Endothelial cell of umbilical vein (primary cell): ENCODE data around the gene RTBDN. TPM values are rescaled to one million over a fixed set of nuclear protein-coding genes. Genes with fewer than 3 reads are reported as not detected.

Source experiments
- BruUV-seq: library from RNA; stranded (reverse); fragments of 400-500 nt; replicated peaks from 2 replicates; lab custom pipeline; 2021; lab: Mats Ljungman, UMichigan
- CTCF ChIA-PET: fragments of 300-600, 350-600 bp; sonication (Branson Sonifier 250); formaldehyde crosslinking; loops from one replicate; lab custom pipeline; 2021; ENCODE audit warnings: antibody characterized with exemption, inconsistent platforms; lab: Charles Lee
- POLR2A ChIA-PET: fragments of 300-600, 350-600 bp; sonication (Branson Sonifier 250); formaldehyde crosslinking; loops from one replicate; lab custom pipeline; 2021; ENCODE audit warnings: antibody characterized with exemption, inconsistent platforms; lab: Charles Lee
- DNase-seq: peaks from one replicate; pipeline ENCODE4 v3.0.0-alpha.2; 2011; ENCODE audit warnings: low read depth, low spot score
- FAIRE-seq: peaks from 2 replicates; lab custom pipeline; 2011; peaks lifted over from hg19 to GRCh38; lab: Jason Lieb, UNC
- H2AFZ ChIP-seq: 2 replicates; pipeline ENCODE4 v1.6.0; 2012; ENCODE audit warnings: low read depth, low read length, control low read depth, inconsistent platforms
- H3K27ac ChIP-seq: 2 replicates; pipeline ENCODE4 v1.5.1; 2011; ENCODE audit warnings: low read depth, mild to moderate bottlenecking, control low read depth, low read length, moderate library complexity; ENCODE audit not compliant: insufficient read depth
- H3K27me3 ChIP-seq, 2 experiments: 2 replicates each; pipeline versions ENCODE4 v1.6.0 to v1.6.1; 2011; ENCODE audit warnings: low read length in 2 of 2, mixed read lengths in 1 of 2; ENCODE audit not compliant: control insufficient read depth in 2 of 2, insufficient read depth in 2 of 2
- H3K36me3 ChIP-seq, 2 experiments: 2 replicates in 1 of 2; 3 replicates in 1 of 2; pipeline ENCODE4 v1.5.1; 2011; ENCODE audit warnings: low read length in 2 of 2, mild to moderate bottlenecking in 1 of 2, moderate library complexity in 1 of 2; ENCODE audit not compliant: control insufficient read depth in 2 of 2, insufficient read depth in 2 of 2; ENCODE audit errors: extremely low read depth in 1 of 2
- H3K4me1 ChIP-seq: 3 replicates; pipeline ENCODE4 v1.5.1; 2011; ENCODE audit warnings: mild to moderate bottlenecking, low read length; ENCODE audit not compliant: control insufficient read depth, insufficient read depth; ENCODE audit errors: extremely low read depth
- H3K4me2 ChIP-seq: 2 replicates; pipeline ENCODE4 v1.6.1; 2011; ENCODE audit warnings: low read length, control low read depth, mixed read lengths; ENCODE audit not compliant: insufficient read depth
- H3K4me3 ChIP-seq, 3 experiments: fragments of 200-600 bp in 1 of 3; sonication (generic), shearing (Covaris generic) in 1 of 3; replicated peaks in 1 of 3; 2 replicates each; pipeline ENCODE4 v1.5.1; 2011 to 2016; ENCODE audit warnings: control low read depth in 3 of 3, low read length in 3 of 3, mild to moderate bottlenecking in 2 of 3, inconsistent platforms in 1 of 3, low read depth in 1 of 3, moderate library complexity in 1 of 3; ENCODE audit not compliant: insufficient read depth in 1 of 3
- H3K79me2 ChIP-seq: 2 replicates; pipeline ENCODE4 v1.6.0; 2012; ENCODE audit warnings: low read length, inconsistent platforms; ENCODE audit not compliant: control insufficient read depth, insufficient read depth
- H3K9ac ChIP-seq: replicated peaks from 2 replicates; pipeline ENCODE3; 2011; ENCODE audit warnings: low read length, control low read depth; ENCODE audit not compliant: insufficient read depth; ENCODE audit errors: extremely low read depth
- H3K9me1 ChIP-seq: replicated peaks from 3 replicates; pipeline ENCODE4 v1.6.0; 2011; ENCODE audit warnings: mild to moderate bottlenecking, low read length; ENCODE audit not compliant: control insufficient read depth, insufficient read depth; ENCODE audit errors: extremely low read depth
- H3K9me3 ChIP-seq: replicated peaks from 2 replicates; pipeline ENCODE4 v1.5.1; 2012; ENCODE audit warnings: low read length, inconsistent platforms; ENCODE audit not compliant: control insufficient read depth, insufficient read depth
- H4K20me1 ChIP-seq: replicated peaks from 2 replicates; pipeline ENCODE3; 2011; ENCODE audit warnings: mild to moderate bottlenecking, low read length; ENCODE audit not compliant: control insufficient read depth, insufficient read depth; ENCODE audit errors: extremely low read depth
- CTCF ChIP-seq, 2 donors: IDR thresholded peaks; 1 replicate in 1 of 2; 2 replicates in 1 of 2; pipeline ENCODE4 v1.5.1; 2011; ENCODE audit warnings: low read length in 2 of 2, mild to moderate bottlenecking in 2 of 2, moderate library complexity in 2 of 2, control low read depth in 1 of 2, inconsistent platforms in 1 of 2, low read depth in 1 of 2; ENCODE audit not compliant: insufficient read depth in 1 of 2; ENCODE audit errors: extremely low read depth in 1 of 2
- EZH2 ChIP-seq: IDR thresholded peaks from 2 replicates; pipeline ENCODE4 v1.6.1; 2012; ENCODE audit warnings: borderline replicate concordance, low read depth, mild to moderate bottlenecking, moderate library complexity, low read length, inconsistent platforms; ENCODE audit not compliant: severe bottlenecking
- FOS ChIP-seq: IDR thresholded peaks from 2 replicates; pipeline ENCODE4 v1.6.1; 2011; ENCODE audit warnings: mild to moderate bottlenecking, low read length, moderate library complexity, borderline replicate concordance; ENCODE audit not compliant: insufficient read depth
- GATA2 ChIP-seq: IDR thresholded peaks from 2 replicates; pipeline ENCODE4 v1.7.0; 2011; ENCODE audit warnings: low read depth, mild to moderate bottlenecking, moderate library complexity, mixed read lengths, low read length; ENCODE audit not compliant: insufficient read length, insufficient read depth
- JUN ChIP-seq: IDR thresholded peaks from 2 replicates; pipeline ENCODE4 v1.6.1; 2011; ENCODE audit warnings: borderline replicate concordance, low read depth; ENCODE audit not compliant: insufficient read length, insufficient read depth
- MAX ChIP-seq: IDR thresholded peaks from 2 replicates; pipeline ENCODE4 v1.6.1; 2011; ENCODE audit not compliant: insufficient read depth, insufficient read length
- MYC ChIP-seq: IDR thresholded peaks from one replicate; pipeline ENCODE4 v1.6.1; 2011; ENCODE audit warnings: mild to moderate bottlenecking, low read depth, low read length
- POLR2A ChIP-seq: IDR thresholded peaks from 2 replicates; pipeline ENCODE4 v1.6.1; 2012; ENCODE audit warnings: low read depth, mild to moderate bottlenecking, control low read depth, low read length
- POLR2AphosphoS5 ChIP-seq: IDR thresholded peaks from 2 replicates; pipeline ENCODE4 v1.6.1; 2012; ENCODE audit warnings: low read depth, mild to moderate bottlenecking, control low read depth, low read length, moderate library complexity; ENCODE audit not compliant: insufficient read depth
- dilution Hi-C: fragments of 300-500 bp; cut with MboI; formaldehyde crosslinking; loops from one replicate; pipeline ENCODE4 v1.15.0; 2019; ENCODE audit warnings: low sequenced_read_pairs; ENCODE audit not compliant: extremely low pct_ligation_motif_present
- intact Hi-C: fragments of 100-400 bp; cut with micrococcal nuclease; formaldehyde crosslinking; loops from one replicate; pipeline ENCODE4 v1.10.0; 2022
- polyA plus RNA-seq, 4 experiments: library from polyadenylated mRNA; depleted of rRNA in 3 of 4; stranded (reverse) in 3 of 4; unstranded in 1 of 4; fragments of >200 nt; gene quantifications; 2 replicates each; pipeline versions ENCODE4 v1.2.1 to v1.2.3, GENCODE V29; 2011 to 2012; ENCODE audit warnings: missing spikeins in 1 of 4
- total RNA-seq: library from RNA; stranded (reverse); gene quantifications from 2 replicates; pipeline ENCODE4 v1.2.3, GENCODE V29; 2021

Gene RTBDN
- total and polyA plus RNA-seq, 2 donors (not counting 3 experiments of a cell fraction or from before 2014, with no cell fraction given): not detected

DNA sequence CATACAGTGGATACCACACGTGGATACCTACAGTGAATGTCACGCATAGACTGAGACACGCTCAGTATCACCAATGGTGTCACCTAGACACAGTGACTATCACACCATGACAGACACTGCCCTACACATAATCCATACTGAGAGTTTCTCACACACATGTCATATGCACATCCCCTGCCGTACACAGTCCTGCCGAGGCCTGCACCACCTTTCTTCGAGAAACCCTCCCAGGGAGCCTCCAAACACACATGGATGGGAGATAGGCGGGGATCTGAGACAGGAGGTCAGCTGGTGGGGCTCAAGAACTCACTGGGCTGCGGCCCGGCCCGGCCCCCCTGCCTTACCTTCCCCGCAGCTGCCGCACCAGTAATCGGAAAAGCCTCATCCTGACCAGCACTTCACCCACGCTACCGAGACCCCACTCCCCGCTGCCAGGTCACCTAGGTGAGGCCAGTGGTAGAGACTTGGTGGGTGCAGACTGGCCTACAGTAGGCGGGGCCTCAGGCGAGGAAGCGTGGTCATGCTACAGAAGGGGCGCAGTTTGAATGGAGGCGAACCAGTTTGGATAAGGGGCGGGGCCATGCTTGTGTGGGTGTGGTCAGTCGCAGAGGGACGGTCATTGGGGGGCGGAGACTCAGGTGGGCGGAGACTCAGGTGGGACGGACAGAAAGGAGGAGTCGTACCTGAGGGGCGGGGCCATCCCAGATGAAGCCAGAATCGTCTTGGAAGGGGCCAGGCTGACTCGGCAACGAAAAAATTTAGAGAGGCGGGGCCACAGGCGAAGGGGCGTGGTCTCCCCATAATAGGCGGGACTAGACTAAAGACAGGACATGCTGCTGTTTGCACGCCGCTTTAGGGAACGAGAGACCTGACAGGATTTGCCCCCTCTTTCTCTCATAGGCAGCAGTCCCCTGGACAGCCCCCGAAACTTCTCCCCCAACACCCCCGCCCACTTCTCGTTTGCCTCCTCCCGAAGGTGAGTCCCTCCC, 6.0 kb upstream of the RTBDN start:
- no peaks in the 10 kb centered on the region for H3K9me1 ChIP-seq
- peak overlapping the region; percentile 43 for H2AFZ ChIP-seq
- no peak overlapping the region for H3K27ac ChIP-seq
- H3K9me3 ChIP-seq: no peaks in the 10 kb centered on the region
- no peak for TF ChIP-seq MYC
- no peak for TF ChIP-seq FOS
- TF ChIP-seq POLR2AphosphoS5: no peak
- TF ChIP-seq GATA2: no peak
- no peak for TF ChIP-seq CTCF (IDR thresholded peaks at IDR 0.05; ENCODE audit: extremely low read depth in 1 of 2, insufficient read depth in 1 of 2, low read depth in 1 of 2, low read length in 2 of 2)
- TF ChIP-seq EZH2: no peak
- no peak for TF ChIP-seq POLR2A
- TF ChIP-seq MAX: no peak
- no peak for TF ChIP-seq JUN
- DNase-seq: peak; percentile 36
- H3K4me2 ChIP-seq: peak overlapping the region; percentile 5
- H4K20me1 ChIP-seq: no peaks in the 10 kb centered on the region
- H3K4me3 ChIP-seq: no peak overlapping the region
- H3K36me3 ChIP-seq: no peaks in the 10 kb centered on the region
- H3K79me2 ChIP-seq: no peaks in the 10 kb centered on the region
- ChIA-PET CTCF (no interaction called here), POLR2A (no interaction called here)
- H3K4me1 ChIP-seq: no peaks in the 10 kb centered on the region
- intact Hi-C loops (no loop called here), dilution Hi-C loops (no loop called here)
- no TSS peak for BruUV-seq
- no peak overlapping the region for H3K9ac ChIP-seq
- peaks cover 41 to 49% of the 10 kb centered on the region in 2 experiments for H3K27me3 ChIP-seq
- FAIRE-seq: peak; percentile 82
